Lung (tissue), 12 donors: Measurements from ENCODE around the gene CCDC149. TPM values are rescaled to one million over a fixed set of nuclear protein-coding genes. Genes with fewer than 3 reads are reported as not detected.

ENCODE experiments used
- ATAC-seq: fragments of 200-7000 bp; cut with Tn5 transposase; one replicate; pipeline ENCODE4 v1.9.1; 2020; ENCODE audit warnings: moderate number of reproducible peaks; ENCODE audit not compliant: insufficient read depth, low FRiP score
- DNase-seq, 3 donors: peaks; one replicate each; pipeline ENCODE4 v3.0.0-alpha.2; 2013 to 2017
- H3K27ac ChIP-seq, 2 donors: one replicate each; pipeline ENCODE4 v1.5.1; 2013; ENCODE audit warnings: mild to moderate bottlenecking in 2 of 2, moderate library complexity in 2 of 2, control low read depth in 1 of 2, inconsistent platforms in 1 of 2, low read depth in 1 of 2, low read length in 1 of 2
- H3K27me3 ChIP-seq, 3 donors: one replicate each; pipeline ENCODE4 v1.5.1; 2013; ENCODE audit warnings: low read length in 2 of 3; ENCODE audit not compliant: control insufficient read depth in 3 of 3, insufficient read depth in 3 of 3
- H3K36me3 ChIP-seq, 4 donors: one replicate each; pipeline ENCODE4 v1.5.1; 2013; ENCODE audit warnings: low read length in 4 of 4, mild to moderate bottlenecking in 1 of 4, moderate library complexity in 1 of 4; ENCODE audit not compliant: control insufficient read depth in 4 of 4, insufficient read depth in 4 of 4
- H3K4me1 ChIP-seq, 5 donors: one replicate each; pipeline ENCODE4 v1.5.1; 2013; ENCODE audit warnings: low read length in 5 of 5, mild to moderate bottlenecking in 2 of 5, moderate library complexity in 1 of 5; ENCODE audit not compliant: control insufficient read depth in 5 of 5, insufficient read depth in 5 of 5
- H3K4me3 ChIP-seq: one replicate; pipeline ENCODE4 v1.5.1; 2013; ENCODE audit warnings: mild to moderate bottlenecking, control low read depth, moderate library complexity
- H3K9ac ChIP-seq, 2 donors: one replicate each; pipeline ENCODE4 v1.5.1; 2013; ENCODE audit warnings: low read length in 2 of 2, control low read depth in 1 of 2; ENCODE audit not compliant: insufficient read depth in 1 of 2
- H3K9me3 ChIP-seq, 4 donors: one replicate each; pipeline ENCODE4 v1.5.1; 2013; ENCODE audit warnings: low read length in 3 of 4, mild to moderate bottlenecking in 1 of 4, moderate library complexity in 1 of 4; ENCODE audit not compliant: control insufficient read depth in 4 of 4, insufficient read depth in 3 of 4
- WGBS, 2 donors: extraction: QIAGEN DNeasy Blood & Tissue Kit; methylation state at CpG; one replicate each; pipeline ENCODE4 v1.1.7; 2013; 5-methylcytosine and 5-hydroxymethylcytosine counted together
- polyA plus RNA-seq, 2 donors: library from polyadenylated mRNA; stranded (reverse); fragments of 200-250 nt; gene quantifications; one replicate each; pipeline ENCODE4 v1.2.1, GENCODE V29; 2013
- total RNA-seq, 2 donors: library from RNA; depleted of rRNA in 1 of 2; stranded (reverse); fragments of >200 nt in 1 of 2; gene quantifications; one replicate each; pipeline ENCODE4 v1.2.1, GENCODE V29; 2014 to 2021
- TF ChIP-seq, protein P1 (sequence below): IDR thresholded peaks from 2 replicates; pipeline ENCODE4 v1.5.1; 2012; ENCODE audit warnings: mild to moderate bottlenecking; ENCODE audit errors: control extremely low read depth, extremely low read depth
- donor health status: control.
- donor health status: control.
- donor health status: Bipolar disorder and iron deficiency.
- donor health status: healthy.
- donor health status: DM: yes; HTN: yes; CAD: no.

CCDC149 gene
- total and polyA plus RNA-seq, 4 donors, result 8.6 to 21.4 (median 17.1) TPM

GRCh38 chr4:24881508-24882196 lies 31.2 kb downstream of the CCDC149 start:
- Histone ChIP-seq H3K4me1 (peaks cover 0 to 10% (median 0%) of the 10 kb centered on the region in 5 donors), H3K36me3 (peaks cover 0 to 2% (median 0%) of the 10 kb centered on the region in 4 donors), H3K27me3 (no peaks in the 10 kb centered on the region), H3K27ac (no peak overlapping the region), H3K4me3 (no peak overlapping the region), H3K9me3 (no peaks in the 10 kb centered on the region), H3K9ac (no peak overlapping the region)
- WGBS, 2 donors, result 79 to 80% methylated on average over 3 of the region's 3 CpGs
- TF ChIP-seq, protein P1, sequence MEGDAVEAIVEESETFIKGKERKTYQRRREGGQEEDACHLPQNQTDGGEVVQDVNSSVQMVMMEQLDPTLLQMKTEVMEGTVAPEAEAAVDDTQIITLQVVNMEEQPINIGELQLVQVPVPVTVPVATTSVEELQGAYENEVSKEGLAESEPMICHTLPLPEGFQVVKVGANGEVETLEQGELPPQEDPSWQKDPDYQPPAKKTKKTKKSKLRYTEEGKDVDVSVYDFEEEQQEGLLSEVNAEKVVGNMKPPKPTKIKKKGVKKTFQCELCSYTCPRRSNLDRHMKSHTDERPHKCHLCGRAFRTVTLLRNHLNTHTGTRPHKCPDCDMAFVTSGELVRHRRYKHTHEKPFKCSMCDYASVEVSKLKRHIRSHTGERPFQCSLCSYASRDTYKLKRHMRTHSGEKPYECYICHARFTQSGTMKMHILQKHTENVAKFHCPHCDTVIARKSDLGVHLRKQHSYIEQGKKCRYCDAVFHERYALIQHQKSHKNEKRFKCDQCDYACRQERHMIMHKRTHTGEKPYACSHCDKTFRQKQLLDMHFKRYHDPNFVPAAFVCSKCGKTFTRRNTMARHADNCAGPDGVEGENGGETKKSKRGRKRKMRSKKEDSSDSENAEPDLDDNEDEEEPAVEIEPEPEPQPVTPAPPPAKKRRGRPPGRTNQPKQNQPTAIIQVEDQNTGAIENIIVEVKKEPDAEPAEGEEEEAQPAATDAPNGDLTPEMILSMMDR, result no peak
- DNase-seq (no peak), ATAC-seq (no peak)

- H3K27me3 ChIP-seq, result no peaks in the 10 kb centered on the region
- H3K4me1 ChIP-seq, result peaks cover 0 to 10% (median 0%) of the 10 kb centered on the region in 5 donors
- ATAC-seq (no peak), DNase-seq (no peak)
- WGBS, 2 donors, result 80 to 86% methylated on average over 8 of the region's 8 CpGs
- no peak overlapping the region for H3K9ac ChIP-seq
- H3K36me3 ChIP-seq, result peaks cover under 1 to 7% (median 2%) of the 10 kb centered on the region in 4 donors
- H3K27ac ChIP-seq, result no peak overlapping the region
- TF ChIP-seq, protein P1, result no peak
- H3K9me3 ChIP-seq, result no peaks in the 10 kb centered on the region
- H3K4me3 ChIP-seq, result no peak overlapping the region
Measured at GRCh38 chr4:24880186-24880585, 32.7 kb downstream of the CCDC149 start.

DNA sequence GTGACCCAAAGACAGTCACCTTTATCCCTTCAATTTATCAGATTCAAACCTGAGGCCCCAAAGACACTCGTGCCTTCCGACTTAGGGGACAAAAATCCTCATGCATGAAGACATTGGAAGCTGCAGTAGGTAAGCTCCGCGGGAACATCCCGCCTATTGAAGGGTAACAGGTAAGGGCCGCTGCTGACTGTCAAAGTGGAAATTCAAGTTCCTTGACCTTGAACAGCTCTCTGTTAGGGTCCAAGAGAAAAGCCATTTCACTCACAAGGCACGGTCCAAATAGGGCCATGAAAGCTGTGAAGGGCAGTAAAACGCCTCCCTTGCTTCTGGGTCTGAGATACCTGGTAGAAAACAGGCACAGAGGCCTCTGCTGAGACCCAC lies 34.2 kb downstream of the CCDC149 start:
- peaks cover 0 to 7% (median 2%) of the 10 kb centered on the region in 4 donors for H3K36me3 ChIP-seq
- H3K9ac ChIP-seq, result no peak overlapping the region
- H3K27ac ChIP-seq, result no peak overlapping the region
- H3K27me3 ChIP-seq, result no peaks in the 10 kb centered on the region
- no peak for ATAC-seq
- no peaks in the 10 kb centered on the region for H3K9me3 ChIP-seq
- H3K4me1 ChIP-seq, result peaks cover 0 to 8% (median 0%) of the 10 kb centered on the region in 5 donors
- no peak overlapping the region for H3K4me3 ChIP-seq
- WGBS, 2 donors, result 86 to 88% methylated on average over 8 of the region's 8 CpGs
- DNase-seq, result no peak
- TF ChIP-seq, protein P1, result no peak
